Activated CD8-positive, alpha-beta memory T cell treated with anti-CD3 and anti-CD28 coated beads for 1 hour (primary cell): Measurements from ENCODE around the gene RTF2.

Experiments used
- DNase-seq, 2 donors: peaks; one replicate each; pipeline ENCODE4 v3.0.0-alpha.2; 2020; ENCODE audit warnings: low read depth in 1 of 2; ENCODE audit errors: extremely low read depth in 1 of 2

The RTF2 gene, protein sequence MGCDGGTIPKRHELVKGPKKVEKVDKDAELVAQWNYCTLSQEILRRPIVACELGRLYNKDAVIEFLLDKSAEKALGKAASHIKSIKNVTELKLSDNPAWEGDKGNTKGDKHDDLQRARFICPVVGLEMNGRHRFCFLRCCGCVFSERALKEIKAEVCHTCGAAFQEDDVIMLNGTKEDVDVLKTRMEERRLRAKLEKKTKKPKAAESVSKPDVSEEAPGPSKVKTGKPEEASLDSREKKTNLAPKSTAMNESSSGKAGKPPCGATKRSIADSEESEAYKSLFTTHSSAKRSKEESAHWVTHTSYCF

DNA sequence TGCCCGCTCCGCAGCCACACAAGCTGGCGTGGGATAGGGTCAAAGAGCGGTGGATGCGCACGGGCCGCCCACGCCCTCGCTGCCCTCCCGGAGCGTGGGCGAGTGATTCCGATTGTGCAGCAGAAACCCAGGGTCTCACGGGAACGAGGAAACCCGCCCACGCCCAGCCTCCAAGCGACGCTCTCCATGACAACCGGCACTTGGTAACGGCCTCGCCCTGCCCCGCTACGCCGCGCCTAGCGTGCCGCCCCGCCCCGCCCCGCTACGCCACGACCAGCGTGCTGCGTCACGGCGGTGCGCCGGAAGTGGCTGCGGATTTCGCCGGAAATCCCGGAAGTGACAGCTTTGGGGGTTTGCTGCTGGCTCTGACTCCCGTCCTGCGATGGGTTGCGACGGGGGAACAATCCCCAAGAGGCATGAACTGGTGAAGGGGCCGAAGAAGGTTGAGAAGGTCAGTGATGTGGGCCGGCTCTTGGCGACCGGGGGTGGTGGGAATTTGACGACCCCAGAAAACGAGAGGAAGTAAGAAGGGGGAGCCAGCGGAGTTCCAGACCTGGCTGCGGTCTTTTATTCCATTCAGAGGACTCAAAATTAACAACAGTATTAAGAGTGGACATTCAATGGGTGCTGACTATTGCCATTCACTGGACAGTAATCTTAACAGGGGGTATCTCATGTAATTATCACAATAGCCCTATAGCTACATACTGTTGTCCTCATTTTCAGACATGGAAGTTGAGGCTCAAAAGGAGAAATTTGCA lies at the start of gene RTF2:
Gene RTF2, plus strand, starts transcription at position 312 of the 761 bp plus-strand sequence. Its CDS starts 71 bp downstream, at position 383.
- peak; percentile 86 to 96 for DNase-seq

DNA sequence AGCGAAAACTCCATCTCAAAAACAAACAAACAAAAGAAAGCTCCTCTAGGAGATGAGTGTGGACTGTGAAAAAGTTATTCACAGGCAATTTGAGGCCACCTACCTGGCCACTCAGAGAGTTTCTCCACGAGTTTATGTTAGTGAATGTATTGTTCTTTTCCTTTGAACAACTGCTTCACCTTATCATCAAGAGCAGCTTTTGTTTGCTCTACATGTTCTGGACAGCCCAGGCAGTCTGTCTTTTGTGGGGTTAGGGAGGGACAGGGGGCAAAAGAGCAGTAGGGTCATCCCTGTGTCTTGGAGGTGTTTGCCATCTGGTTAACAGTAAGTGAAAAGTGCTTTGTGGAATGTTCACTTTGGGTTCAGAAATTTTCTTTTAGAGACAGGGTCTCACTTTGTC lies 48.4 kb upstream of the RTF2 start:
- DNase-seq = no peak

DNA sequence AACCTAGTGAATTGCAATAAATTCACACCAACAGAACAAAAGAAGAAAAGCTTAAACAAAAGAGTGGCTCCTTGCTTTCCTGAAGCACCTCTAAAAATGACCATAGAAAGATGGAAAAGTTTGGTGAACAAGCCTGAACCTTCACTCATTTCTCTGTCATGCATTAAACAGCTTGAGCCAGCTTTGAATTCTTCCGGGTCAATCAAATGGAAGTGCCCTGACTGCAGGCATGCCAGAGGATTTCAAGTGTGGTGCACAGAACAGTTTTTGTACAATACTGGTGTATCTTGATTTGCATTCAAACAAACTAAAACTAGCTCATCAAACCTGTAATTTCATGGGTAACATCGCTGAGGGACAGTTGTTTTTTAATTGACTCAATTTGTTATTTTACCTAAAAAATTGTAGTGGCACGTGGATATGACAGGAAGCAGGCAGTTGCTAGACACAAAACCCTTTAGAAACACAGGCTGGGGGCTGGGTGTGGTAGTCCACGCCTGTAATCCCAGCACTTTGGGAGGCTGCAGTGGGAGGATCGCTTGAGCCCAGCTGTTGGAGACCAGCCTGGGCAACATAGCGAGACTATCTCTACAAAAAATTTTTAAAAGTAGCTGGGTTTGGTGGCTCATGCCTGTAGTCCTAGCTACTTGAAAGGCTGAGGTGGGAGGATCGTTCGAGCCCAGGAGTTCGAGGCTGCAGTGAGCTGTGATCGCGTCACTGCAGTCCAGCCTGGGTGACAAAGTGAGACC lies 47.3 kb upstream of the RTF2 start:
- no peak for DNase-seq

DNA sequence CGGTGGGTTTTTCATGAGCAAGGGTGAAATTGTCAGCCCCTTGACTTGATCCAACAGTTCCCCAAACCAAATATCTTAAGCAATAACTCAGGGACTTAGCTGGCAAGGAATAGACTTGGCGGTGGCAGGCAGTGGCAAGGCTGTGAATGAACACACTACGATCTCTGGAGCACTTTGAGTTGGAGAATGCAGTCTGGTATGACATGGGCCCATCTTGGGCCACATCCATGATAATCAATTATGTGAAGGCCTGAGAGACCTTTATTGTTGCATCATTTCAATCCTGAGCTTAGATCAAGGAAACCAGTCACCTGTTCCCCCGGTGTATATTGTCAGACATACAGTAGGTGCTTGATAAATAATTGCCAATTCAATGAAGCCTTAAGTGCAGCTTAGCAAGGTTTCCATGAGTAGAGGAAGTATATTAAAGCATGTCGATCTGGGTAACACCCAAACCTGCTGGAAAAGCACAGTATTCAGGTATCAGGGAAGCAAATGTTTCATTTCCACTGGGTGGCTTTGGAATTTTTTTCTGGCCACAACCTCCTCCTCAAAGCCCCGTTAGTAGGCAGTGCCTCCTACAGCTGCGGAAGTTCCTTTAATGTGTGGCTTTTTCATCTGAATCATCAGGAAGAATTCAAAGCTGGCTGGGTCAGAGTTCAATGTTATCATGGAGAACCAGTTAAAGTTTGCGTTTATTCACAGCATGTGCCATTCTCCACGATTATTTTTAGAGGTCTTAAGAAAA lies 46.2 kb upstream of the RTF2 start:
- no peak for DNase-seq

DNA sequence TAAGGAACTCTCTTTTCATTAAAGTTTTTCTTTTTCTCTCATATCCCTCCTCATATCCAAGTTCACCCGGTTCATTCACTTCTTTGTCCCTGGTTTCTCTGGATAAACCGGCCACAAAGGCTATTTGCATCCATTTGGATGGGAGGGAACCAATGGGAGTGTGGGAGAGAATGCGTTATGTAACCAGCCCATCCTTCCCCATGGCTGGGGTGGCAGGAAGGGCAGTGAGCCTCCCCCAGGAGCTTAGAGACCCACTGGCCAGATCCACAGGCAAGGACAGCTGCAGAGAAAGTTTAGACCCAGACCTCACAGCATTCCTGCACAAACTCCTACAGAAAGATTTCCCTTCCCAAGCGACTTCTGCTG lies 45.6 kb upstream of the RTF2 start:
- no peak for DNase-seq

DNA sequence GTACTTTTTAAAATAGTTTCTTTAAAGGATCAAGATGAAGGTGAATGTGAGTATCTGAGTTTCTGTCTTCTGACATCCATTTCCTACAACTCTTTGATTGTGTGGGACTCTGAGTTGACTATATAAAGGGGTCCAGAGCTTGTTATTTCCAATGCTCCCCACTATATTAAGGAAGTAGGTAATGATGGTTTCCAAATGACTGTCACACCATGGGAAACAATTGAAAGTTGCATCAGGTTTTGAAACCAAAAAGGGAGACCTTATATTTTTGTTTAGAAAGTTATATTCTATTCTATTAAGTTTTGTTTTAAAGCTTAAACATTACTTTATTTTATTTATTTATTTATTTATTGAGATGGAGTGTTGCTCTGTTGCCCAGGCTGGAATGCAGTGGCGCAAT lies 45.2 kb upstream of the RTF2 start:
- DNase-seq = no peak

DNA sequence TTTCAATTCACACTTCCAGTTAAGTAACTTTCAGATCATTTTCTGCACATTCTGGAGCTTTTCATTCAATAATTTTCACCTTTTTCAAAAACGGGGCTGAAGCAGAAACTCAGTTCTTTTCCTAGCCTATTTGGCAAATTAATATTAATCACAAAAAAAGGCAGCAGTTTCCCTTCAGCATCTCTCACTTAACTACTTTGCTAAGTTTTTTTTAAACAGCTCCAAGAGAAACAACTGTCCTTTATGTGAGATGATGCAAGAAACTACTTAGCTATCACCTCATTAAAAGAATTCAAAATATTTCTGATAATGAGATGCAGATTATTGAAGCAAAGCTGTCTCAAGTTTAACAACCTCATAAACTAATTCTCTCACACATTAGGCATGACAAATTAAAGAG lies 44.5 kb upstream of the RTF2 start:
- no peak for DNase-seq

DNA sequence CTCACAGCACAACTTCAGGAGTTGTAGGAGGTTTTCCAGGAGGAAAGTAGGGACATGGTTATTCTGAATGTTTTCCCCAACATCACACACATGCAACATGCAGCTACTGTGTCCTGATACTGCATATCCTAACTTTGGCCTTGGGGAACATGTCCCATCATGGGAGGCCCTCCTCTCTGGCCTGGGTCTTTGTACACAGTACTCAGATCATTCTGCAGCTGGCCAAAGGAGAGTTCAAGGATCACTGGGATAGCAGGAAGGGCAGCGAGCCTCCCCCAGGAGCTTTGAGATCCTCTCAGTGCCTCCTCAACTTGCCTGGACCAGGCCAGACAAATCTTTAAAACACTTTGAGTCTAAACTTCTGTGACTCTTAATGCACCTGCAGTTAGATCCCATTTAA lies 43.5 kb upstream of the RTF2 start:
- DNase-seq = no peak

DNA sequence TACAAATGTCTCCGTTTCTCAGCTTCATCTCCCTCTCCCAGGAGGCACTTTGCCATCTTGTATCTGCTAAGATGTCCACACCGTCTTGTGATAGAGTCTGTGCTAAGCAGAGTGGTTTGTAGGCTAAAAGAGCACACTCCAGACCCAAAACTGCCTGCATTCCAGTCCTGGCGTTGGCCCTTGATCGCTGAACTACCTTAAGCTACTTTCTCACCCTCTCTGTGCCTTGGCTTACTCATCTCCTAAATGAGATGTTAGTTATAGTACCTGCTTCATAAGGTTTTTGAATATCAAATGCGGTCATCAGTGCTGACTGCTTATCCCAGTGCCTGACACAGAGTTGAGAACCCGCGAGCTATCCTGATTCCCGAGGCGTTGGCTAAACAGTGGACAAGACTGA lies 42.4 kb upstream of the RTF2 start:
- DNase-seq = no peak

DNA sequence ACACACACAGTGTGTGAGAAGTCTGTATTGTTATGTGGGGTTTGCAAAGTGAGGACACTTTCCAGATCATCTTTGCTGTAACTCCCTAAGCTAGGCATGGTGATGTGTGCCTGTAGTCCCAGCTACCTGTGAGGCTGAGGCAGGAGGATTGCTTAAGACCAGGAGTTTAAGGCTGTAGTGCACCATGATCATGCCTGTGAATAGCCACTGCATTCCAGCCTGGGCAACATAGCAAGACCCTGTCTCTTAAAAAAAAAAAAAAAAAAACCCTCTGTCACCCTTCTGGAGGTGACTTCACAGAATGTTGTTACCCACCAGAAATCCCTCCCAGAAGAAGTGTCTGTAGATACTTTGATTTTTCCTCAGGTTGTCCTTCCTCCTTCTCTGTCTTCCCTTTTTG lies 41.5 kb upstream of the RTF2 start:
- DNase-seq = no peak

DNA sequence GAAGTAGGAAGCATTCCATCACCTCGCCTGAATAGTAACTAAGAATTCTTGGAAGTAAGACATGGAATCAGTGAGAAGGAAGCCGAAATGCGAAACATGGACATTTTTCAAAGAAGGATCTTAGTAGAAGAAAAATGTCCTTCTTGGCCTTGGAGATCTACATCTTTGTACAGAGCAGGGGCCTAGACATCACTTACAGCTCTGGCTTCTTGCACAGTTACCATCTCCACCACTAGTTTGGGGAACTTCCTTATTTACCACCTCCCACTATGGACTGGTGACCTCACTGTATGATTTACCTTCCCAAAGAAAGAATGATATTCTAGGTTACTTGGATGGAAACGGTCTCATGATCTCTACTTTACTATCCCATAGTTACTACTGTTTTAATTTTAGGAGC lies 40.6 kb upstream of the RTF2 start:
- no peak for DNase-seq

DNA sequence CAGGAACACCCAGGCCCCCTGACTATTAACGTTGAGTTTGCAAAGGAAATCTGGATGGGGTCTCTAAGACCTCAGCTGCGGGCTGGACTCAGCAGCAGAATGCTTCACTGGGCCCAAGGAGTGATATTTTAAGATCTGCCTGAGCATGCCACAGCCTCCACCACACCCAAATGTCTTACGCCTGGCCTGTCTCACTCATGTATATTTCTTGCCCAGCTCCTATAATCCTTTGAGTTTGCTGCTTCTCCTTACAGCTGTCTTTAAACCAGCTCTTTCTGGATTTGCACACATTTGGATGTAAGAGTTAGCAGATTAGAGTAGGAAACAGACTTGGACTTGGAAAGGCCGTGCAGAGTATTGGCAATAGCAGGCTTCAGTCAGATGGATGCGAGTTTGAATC lies 40.0 kb upstream of the RTF2 start:
- DNase-seq = no peak

DNA sequence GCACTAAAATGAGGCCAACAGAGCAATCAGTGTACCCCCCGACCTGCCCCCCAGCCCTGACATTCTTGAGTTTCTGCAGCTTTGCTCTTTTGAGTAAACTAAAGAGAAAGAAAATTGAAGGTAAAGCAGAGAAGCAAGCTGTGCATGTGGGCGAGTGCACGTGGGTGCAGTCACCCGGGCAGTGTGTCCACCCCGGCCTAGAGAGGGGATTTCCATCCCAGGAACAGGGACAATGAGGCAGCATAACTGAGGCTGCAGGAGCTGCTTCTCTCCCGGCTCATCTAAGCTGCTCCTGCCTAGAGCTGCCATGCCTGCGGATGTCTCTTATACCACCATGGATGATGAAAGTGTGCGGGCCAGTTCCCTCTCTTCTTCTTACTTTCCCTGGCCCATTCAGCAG lies 39.5 kb upstream of the RTF2 start:
- DNase-seq = no peak

DNA sequence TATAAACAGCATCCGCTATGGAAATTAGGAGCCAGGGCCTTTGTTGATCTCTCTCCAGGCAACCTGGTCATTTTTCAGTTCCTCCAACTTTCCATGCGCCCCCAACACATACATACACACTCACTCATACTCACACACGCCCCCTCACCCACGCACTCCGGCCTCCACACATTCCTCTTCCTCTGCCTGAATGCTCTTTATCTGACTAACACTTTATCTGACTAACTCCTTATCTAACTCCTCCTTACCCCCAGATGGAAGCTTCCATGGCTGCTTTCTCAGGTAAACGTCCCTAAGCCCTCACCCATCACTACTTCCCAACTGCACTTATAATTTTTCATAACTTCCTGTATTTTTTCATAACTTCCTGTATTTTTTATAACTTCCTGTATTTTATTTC lies 38.9 kb upstream of the RTF2 start:
- DNase-seq = no peak

DNA sequence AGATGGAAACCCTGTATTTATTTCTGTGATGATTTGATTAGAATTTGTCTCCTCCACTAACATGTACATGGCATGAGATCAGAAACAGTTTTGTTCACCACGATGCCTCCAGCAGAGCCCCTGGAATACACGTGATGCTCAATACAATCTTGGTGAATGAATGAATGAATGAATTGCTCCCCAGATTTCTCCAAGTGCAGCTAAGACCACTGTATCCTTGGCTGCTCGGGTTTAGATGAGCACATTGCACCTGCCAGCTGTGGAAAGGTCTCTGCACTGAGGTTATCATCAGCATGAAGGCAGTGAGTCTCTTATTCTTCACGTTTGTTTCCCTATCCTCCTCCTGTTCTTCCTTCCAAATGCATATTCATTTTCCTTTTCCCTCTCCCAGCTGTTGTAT lies 38.5 kb upstream of the RTF2 start:
- DNase-seq = no peak

DNA sequence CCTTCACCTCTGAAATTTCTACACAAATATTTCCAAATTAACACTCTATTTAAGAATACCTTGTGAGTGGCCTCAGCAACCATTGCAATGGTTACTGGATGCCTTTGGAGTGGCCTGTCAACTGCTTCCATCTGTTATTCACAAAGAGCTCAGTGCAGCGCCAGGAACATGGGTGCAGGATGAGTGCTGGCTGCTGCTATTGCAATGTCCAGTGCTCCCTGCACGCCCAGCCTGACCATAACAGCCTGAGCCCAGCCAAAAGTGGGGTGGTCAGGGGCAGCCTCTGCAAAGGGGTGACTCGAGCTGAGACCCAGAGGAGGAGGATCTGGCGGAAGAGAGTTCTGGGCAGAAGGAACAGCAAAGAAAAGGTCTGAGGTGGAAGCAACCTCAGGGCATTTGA lies 38.0 kb upstream of the RTF2 start:
- DNase-seq = no peak

DNA sequence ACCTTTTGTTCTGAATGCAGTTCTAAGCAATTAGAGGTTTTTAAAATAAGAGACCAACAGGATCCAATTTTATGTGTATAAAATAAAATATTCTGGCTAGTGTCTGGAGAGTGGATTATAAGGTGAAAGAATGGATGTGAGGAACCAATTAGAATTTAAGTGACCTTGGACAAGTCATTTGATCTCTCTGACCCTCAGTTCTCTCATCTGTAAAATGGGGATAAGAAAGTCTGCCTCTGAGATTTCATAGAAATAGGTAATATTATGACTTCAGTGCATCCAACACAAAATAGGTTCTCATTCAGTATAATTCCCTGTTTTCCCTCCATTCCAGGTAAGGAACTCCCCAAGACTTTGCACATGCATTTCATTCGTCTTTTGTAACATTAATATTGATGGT lies 37.5 kb upstream of the RTF2 start:
- DNase-seq = no peak

DNA sequence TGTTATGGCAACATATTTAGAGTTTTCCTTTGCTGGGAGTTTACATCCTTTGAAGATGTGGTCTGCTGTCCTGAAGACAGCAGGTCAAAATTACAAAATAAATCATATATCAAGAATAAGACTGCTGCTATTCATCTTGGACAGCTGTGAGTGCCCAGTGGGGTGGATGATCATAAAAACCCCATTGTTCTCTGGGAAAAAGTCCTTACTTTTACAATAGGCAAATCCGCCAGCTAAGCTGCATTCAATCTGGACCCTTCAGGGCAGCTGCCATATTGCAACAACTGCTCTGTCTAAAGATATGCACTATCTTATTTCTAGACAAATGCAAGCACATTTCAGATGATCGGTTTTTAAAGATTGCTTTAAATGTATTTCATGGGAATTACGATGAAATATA lies 37.0 kb upstream of the RTF2 start:
- DNase-seq = no peak

DNA sequence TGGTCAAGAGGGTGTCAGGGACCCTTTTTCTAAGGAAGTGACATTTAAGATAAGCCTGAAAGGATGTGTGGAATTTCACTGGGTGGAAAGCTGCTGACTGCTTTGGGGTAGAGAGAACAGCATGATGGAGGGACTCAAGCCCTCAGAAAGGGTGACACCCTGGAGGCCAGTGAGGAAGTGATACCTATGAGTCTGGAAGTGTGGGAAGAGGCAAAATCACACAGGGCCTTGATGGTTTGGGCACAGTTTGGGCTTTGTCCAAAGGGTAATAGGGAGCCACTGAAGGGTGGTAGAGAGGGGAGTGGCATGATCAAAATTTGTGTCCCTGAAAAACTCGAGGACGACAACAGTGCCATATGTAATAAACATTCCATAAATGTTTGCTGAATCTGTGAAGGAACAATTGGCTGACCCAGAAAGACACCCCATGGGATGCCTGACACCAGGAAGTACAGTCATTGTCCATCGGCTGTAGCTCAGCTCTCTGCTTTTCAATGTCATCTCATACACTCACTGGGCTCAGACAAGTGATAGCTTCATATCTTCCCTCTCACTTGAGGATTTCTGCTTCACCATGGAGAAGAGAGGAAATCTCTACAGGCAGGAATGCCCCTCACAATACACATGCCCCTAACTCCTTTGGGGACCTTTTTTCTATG lies 35.1 kb upstream of the RTF2 start:
- DNase-seq = no peak

DNA sequence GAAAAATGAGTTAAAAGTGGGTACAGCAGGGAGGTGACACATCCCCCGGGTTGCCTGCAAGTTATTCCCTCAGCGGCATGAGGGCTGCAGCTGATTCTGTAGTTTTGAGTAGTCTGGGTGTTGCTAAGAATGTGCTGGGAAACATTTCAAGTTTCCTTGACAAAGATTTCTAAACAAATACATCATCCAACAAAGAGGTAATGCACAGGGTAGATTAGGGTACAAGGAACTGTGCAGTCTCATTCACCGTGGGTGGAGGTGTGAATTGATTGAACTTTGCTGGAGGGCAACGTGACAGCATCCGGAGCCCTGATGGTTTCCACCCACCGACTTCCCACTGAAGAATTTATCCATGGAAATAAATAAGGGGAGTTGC lies 34.6 kb upstream of the RTF2 start:
- no peak for DNase-seq
